GM18858 (cell line): ENCODE results near the gene KDM8.
"Not testable (repeated sequence)": the region's sequence is repeated elsewhere in the genome, so short reads cannot be mapped to it uniquely, and the experiment has no call there.

Source experiments
- ATAC-seq: cut with Tn5 transposase; IDR thresholded peaks from one replicate; pipeline ENCODE4 v1.9.1; 2021; ENCODE audit not compliant: unreplicated experiment

Gene KDM8

DNA sequence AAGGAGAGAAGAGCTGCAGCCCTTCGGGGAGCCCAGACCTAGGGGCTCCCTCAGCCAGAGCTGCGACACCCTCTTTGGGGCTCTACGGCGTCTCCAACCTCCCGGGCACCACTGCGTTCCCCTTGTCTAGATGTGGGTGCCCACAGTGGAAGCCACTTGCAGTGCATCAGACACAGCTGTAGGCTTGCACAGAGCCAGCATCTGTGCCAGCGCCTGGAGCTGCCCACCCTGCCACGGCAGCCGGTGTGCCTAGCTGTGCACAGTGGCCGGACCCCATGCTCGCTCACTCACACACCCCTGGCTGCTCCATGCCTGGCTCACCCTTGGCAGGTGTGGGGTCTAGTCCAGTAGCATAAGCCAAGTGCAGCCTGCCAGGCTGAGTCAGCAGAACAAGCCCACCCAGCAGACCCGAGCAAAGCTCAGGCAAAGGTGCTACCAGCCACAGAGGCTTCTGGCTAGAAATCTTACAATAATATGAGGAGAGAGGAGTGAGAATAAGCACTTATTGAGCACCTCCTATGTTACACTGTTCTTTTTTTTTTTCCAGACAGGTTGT, 12.9 kb upstream of the KDM8 start:
- no peak for ATAC-seq

DNA sequence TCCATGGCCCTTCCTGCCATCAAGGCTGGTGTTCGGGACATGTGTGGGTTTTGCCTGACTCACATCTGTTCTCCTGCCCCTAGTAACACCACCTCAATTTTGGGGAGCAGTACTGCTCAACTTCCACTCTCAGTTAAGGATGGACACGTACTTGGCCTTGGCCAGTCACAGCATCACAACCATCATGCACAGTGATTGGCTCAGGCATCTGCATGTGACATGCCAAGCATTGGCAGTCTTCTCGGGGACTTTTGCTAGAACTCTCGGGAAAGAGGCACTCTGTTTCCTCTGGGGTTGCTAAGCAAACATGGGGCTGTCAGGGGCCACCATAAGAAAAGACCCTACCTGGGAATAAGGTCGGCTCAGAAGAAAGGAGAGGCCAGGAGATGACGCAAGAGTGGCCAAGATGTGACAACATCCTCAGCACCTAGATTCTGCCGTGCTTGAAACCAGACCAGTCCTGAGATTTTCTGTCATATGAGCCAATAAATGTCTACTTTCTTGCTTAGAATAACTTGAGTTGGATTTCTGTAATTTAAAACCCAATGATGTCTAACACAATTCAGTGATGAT, 11.9 kb upstream of the KDM8 start:
- no peak for ATAC-seq

DNA sequence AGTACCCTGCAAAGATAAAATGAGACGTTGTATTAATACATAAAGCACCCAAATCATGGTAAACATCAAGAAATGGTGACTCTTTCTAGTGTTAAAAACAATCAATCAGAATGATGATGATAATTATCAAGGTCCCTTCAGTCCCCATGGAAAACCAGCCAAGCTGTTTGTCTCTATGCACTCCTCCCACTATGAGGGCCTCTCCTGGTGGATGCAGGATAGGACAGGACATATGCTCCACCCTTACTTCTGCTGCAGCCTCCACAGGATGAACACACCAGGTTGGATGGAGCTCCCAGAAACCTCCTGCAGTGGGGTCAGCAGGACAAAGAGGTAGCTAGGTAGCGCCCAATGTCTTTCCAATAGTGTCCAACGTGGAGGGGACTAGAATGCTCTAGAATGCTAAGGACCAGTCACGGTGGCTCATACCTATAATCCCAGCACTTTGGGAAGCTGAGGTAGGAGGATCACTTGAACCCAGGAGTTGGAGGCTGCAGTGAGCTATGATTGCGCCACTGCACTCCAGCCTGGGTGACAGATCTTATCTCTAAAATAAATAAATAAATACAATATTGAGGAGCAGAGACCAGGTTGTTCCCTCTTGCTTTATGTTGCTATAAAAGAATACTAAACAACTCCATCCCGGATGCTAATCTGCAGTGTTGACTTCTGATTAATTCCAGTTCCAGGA, 9.9 kb upstream of the KDM8 start:
- ATAC-seq: no peak

DNA sequence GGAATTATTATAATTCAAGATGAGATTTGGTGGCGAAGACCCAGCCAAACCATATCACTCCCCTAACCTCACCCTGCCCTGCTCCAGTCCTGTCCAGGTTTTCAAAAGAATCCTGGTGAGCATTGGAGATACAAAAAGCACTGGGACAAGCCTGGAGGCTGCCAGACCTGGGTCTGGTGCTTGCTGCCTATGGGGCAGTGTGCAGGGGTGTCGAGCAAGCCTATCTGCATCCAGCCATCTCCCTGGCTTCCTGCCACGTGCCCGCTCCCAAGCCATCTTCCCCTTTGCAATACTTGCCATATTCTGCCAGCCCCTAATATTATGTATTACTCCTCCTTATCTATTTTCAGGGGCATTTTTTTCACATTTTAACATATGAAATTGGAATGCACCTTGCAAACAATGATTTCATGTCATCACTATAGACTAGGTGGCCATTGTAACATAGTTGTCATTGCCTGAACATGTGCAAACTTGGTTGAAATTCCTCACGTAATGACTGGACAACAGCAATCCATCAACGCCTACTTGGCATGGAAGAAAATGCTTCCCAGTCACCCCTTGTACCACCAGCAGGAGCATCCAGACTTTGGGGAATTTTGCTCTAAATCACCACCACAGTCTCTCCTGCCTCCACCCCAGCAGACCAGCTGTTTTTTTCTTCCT, 8.1 kb upstream of the KDM8 start:
- ATAC-seq: no peak

DNA sequence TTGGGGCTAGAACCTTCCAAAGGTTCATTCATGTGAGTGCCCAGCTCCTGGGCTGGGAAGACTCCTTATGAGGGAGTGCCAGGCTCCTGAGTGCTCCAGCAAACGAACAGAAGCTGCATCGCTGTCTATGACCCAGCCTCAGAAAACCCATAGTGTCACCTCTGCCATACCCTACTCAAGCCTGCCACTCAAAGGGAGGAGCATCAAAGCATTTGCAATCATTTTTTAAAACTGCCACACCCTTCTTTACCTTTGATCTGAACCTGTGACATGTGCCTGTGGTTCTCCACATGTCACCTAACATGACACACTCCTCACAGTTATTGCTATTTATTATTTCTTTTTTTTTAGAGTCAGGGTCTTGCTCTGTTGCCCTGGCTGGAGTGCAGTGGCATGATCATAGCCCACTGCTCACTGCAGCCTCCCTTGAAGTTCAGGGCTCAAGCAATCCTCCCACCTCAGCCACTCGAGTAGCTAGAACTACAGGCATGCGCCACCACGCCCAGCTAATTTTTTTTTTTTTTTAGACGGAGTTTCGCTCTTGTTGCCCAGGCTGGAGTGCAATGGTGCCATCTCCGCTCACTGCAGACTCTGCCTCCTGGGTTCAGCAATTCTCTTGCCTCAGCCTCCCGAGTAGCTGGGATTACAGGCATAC, 7.3 kb upstream of the KDM8 start:
- no peak for ATAC-seq

DNA sequence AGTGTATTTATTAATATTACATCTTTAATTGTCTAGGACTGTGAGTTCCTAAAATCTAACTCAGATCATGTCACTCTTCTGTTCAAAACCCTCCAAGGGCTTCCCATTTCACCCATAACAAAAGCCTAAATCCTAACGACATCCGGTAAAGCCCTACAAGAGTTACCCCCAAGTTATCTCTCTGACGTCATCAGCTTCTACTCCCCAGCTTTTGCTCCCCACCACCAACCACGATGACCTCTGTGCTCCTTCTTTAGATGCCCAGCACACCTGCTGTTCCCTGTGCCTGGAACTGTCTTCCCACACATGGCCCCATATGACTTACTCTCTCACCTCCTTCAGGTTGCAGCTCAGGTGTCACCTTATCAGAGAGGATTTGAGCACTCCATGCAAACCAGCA, 6.3 kb upstream of the KDM8 start:
- no peak for ATAC-seq

DNA sequence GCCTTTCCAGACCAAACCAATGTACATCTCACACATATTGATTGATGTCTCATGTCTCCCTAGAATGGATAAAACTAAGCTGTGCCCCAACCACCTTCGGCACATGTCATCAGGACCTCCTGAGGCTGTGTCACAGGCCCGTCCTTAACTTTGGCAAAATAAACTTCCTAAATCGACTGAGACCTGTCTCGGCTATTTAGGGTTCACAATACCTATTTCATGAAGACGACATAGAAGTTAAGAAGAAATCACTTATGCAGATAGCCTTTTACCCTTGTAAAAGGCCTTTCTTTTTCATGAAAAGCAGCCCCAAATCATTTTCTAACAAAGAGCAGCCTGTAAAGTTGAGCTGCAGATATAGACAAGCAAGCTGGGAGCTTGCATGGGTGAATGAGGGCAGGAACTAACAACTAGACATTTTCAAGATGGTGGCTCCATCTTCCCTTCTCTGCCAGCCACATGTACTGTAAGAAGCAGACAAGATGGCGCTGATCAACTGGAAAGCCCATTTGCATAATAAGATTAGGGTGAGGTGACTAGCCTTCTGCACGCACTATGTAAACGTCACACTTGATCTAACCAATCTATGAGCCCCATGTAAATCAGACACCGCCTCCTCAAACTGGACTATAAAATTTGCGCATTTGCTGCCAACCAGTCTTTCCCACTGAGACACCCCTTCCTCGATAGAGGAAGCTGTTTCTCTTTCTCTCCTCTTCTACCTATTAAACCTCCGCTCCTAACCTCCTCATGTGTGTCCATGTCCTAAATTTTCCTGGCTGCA, 4.7 kb upstream of the KDM8 start:
- no peak for ATAC-seq

DNA sequence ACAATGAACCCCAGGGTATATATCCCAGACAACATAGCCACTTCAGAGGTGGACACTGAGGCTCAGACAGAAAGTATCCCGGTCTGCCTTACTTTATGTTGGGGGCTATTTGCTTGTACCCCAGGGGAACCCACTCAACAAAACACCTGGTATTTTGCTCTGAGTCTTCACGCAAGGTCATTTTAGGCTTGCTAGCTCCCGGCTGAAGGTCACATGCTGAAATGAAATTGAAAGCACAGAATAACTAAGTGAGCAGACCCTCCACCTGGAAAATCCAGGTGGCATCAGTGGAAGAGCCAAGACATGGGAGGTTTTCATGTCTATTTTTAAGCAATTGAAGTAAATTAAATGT, 4.1 kb upstream of the KDM8 start:
- ATAC-seq: no peak

DNA sequence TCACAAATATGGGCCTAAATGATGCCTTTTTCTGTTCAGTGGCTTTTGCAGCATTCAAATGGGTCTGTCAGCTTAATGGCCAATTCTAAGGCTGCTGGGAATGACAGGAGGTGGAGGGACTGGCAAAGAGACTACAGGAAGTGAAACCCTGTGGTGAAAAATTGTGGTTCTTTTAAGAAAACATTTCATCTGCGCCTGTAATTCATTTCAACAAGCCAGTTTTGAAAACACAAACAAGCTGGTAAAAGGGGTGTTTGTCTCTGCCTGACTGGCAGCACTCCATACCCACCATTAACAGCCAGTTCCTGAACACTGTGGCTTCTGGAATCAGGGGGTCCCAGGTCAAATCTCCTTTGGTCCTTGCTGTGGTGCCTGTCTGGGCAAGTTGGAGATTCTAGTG, 3.6 kb upstream of the KDM8 start:
- peak; percentile 34 for ATAC-seq

DNA sequence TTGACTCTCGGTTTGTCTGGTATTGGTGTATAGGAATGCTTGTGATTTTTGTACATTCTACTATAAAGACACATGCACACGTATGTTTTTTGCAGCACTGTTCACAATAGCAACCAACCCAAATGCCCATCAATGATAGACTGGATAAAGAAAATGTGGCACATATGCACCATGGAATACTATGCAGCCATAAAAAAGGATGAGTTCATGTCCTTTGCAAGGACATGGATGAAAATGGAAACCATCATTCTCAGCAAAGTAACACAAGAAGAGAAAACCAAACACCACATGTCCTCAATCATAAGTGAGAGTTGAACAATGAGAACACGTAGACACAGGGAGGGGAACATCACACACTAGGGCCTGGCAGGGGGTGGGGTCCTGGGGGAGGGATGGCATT, 2.4 kb upstream of the KDM8 start:
- not testable (repeated sequence) for ATAC-seq

DNA sequence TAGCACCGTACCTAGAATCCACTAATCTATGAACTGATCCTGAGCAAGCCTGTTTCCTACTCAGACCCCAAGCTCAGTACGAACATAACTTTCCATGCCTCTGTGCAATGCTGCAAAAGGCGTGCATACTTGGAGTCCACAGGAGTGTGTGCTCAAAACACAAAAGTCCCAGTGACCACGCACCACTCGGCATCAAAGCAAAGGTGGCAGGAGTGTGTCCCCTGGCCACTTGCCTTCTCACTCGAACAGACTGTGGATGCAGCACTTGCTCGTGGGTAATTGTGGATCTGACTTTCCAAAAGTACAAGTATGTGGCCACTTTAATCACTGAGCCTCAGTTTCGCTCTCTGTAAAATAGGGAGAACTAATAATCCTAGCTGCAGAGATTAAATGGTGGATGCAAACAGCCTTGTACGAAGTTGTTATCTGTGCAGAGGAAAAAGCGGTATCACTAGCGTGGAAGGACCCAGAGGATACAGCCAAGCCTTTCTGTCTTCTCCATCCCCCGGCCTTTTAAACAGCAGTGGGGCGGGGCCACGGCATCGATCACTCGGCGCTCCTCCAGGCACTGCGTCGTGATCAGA, 311 bp upstream of the KDM8 start:
- ATAC-seq: peak; percentile 34

DNA sequence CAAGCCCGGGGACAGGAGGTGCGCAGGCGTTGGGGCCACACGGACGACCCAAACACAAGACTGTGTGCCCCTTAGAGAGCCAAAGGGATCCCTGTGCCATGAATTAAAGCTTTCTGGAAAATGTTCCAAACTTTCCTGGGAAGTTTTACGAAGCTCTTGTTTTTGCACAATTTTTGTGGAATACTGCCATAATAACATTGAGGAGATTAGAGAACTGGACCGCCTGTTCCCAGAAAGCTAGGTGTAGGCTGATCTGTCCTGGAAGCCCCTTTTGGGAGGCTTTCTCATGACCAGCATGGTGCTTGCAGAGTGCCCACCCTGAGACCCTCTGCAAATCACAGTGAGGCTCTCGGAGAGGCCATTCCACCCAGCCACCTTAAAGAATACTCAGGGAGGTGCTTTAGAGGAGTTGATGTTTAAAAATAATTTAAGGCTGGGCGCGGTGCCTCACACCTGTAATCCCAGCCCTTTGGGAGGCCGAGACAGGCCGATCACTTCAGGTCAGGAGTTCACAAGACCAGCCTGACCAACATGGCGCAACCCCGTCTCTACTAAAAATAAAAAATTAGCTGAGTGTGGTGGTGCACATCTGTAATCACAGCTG, 1.1 kb downstream of the KDM8 start:
- ATAC-seq: no peak

DNA sequence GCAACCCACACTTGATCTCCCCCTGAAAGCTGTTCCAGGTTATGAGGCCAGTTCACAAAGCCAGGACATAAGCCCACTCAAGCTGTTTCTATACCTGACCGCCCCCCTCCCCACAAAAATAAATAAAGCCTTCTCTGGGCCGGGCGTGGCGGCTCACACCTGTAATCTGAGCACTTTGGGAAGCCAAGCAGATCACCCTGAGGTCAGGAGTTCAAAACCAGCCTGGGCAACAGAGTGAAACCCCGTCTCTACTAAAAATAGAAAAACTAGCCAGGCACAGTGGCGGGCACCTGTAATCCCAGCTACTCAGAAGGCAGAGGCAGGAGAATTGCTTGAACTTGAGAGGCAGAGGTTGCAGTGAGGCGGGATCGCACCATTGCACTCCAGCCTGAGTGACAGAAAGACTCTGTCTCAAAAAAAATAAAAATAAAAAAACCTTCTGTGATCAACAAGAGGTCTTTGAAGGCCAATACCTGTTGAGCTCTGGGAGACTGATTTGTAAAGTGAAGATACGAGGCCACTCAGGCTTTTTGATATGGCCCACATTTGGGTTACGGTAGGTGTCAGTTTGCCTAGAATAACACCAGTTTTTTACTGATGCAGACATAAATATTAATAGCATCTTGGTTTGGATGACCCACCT, 2.2 kb downstream of the KDM8 start:
- ATAC-seq: no peak

DNA sequence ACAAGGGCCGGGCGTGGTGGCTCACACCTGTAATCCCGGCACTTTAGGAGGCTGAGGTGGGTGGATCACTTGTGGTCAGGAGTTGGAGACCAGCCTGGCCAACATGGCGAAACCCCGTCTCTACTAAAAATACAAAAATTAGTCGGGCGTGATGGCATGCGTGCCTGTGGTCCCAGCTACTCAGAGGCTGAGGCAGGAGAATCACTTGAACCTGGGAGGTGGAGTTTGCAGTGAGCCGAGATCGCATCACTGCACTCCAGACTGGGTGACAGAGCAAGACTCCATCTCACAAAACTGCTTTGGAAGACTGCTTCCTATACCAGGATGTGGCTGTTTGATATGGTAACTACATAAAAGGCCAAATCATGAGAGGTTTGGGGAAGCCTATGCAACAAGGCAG, 3.8 kb downstream of the KDM8 start:
- not testable (repeated sequence) for ATAC-seq

DNA sequence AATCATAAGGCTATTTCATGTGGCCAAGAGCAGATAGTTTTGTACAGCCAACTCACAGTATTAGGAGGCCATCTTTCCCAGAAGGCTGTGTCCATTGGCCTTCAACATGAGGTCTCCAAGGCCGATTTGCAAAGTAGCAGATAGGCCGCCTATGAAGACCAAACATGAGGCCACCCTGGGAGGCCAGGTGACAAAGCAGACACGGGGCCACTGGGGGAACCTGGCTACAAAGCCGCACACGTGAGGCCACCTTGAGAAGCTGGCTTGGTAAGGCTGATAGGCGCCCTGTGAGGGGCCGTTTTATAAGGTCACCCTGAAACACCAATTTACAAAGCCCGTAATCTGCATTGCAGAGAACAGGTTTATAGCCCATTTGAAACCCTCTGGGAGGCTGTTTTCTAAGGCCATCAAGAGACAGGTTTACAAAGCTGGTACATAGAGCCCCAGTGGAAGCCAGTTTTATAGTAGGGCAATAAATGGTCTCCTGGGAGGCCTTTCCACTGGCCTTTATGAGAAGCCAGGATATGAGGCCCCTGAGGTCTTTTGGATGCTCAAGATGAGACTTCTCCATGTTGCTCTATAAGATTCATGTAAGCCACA, 4.9 kb downstream of the KDM8 start:
- no peak for ATAC-seq

DNA sequence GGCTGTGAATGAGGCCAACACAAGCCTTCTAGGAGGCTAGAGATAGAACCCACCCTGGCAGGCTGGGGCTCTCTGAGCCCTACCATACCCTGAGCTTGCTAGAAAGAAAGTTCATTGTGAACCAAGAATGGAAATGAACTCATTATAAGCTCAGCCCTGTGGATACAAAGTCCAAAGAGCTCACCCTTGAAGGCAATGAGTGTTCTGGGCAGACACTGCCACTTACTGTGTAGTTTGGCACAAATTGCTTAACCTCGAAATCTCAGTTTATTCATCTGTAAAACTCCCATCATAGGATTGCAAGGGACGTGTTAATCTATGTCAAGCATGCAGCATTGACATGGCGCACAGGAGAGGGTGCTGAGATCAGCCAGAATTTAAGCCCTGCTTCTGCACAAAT, 5.5 kb downstream of the KDM8 start:
- no peak for ATAC-seq

DNA sequence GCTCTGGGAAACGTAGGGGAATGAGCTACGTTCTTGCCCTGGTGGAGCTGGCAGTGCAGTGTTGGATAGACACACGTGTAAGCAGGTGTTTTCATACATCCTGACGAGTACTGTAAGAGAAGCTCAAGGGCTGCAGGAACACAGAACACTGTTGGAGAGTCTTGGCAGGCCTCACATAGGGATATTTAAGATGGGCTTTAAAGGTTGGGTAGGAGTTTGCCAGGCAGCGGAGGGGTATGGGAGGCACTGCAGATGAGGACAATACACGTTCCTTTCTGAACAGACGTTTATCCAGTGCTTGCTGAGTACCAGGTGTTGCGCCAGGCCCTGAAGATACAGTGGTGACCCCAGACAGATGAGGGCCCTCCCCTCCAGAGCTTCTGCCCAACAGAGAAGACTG, 6.3 kb downstream of the KDM8 start:
- no peak for ATAC-seq

DNA sequence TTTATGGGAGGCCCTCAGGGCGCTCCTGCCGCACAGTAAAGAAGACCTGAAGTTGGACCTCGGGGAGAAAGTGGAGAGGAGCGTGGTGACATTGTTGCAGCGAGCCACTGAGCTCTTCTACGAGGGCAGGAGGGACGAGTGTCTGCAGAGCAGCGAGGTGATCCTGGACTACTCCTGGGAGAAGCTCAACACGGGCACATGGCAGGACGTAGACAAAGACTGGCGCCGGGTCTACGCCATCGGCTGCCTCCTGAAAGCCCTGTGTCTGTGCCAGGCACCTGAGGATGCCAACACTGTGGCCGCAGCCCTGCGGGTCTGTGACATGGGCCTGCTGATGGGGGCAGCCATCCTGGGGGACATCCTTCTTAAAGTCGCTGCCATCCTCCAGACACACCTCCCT, 6.8 kb downstream of the KDM8 start:
- no peak for ATAC-seq

DNA sequence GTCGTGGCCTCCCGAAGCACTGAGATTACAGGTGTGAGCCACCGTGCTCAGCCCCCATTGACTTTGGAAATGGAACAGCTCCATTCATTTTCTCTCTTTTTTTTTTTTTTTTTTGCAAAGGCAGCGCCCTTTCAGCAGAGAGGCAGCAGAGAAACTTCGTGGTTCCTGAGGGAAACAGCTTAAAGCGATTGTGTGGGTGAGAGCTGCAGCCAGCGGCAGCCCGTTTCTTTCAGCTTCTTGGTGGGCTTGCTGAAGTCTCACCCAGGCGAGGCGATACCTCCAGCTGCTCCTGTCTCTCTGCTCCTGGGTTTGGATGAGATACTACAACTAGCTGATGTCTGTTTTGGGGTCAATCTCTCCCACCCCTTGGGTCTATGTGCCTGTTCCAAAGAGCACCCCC, 7.7 kb downstream of the KDM8 start:
- no peak for ATAC-seq
